ENCODE measurements around the gene OCA2.

Gene OCA2

DNA sequence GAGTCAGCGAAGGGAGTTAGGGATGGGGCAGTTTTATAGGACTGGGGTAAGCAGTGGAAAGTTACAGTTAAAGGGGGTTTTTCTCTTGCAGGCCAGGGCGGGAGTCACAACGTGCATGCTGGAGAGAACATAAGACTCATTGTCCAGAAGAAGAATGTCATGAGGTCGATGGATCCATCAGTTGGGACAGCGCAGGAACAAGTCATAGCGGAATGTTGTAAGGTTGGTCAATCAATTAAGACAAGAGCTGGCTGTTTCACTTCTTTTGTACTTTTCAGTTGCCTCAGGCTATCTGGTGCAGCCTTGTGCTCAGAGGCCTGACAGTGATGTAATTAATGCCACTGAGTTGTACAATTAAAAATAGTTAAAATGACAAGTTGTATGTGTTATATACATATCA lies 165.6 kb downstream of the OCA2 start:
- no peaks in the 10 kb centered on the region for H3K27me3 ChIP-seq (ENCODE audit: control insufficient read depth, insufficient read depth, low read length, poor library complexity, severe bottlenecking)
- no peaks in the 10 kb centered on the region for H3K36me3 ChIP-seq (ENCODE audit: control insufficient read depth, insufficient read depth, low read length)
- WGBS, 2 experiments, result 94 to 95% methylated on average over 6 of the region's 6 CpGs
- no peak overlapping the region for H3K4me3 ChIP-seq (ENCODE audit: insufficient read depth, low read depth, low read length)
- H3K4me1 ChIP-seq (ENCODE audit: control insufficient read depth, insufficient read depth, low read length), result no peaks in the 10 kb centered on the region
- H3K27ac ChIP-seq (ENCODE audit: insufficient read depth, low read depth, low read length, poor library complexity, severe bottlenecking), result no peak overlapping the region
- no peaks in the 10 kb centered on the region for H3K9me3 ChIP-seq (ENCODE audit: control insufficient read depth, low read length)

- H3K9me3 ChIP-seq (ENCODE audit: control insufficient read depth, low read length), result no peaks in the 10 kb centered on the region
- WGBS, 2 experiments, result 92 to 100% methylated on average over 1 to 3 of the region's 3 CpGs
- no peaks in the 10 kb centered on the region for H3K27me3 ChIP-seq (ENCODE audit: control insufficient read depth, insufficient read depth, low read length, poor library complexity, severe bottlenecking)
- no peaks in the 10 kb centered on the region for H3K4me1 ChIP-seq (ENCODE audit: control insufficient read depth, insufficient read depth, low read length)
- no peak overlapping the region for H3K4me3 ChIP-seq (ENCODE audit: insufficient read depth, low read depth, low read length)
- H3K36me3 ChIP-seq (ENCODE audit: control insufficient read depth, insufficient read depth, low read length), result no peaks in the 10 kb centered on the region
- H3K27ac ChIP-seq (ENCODE audit: insufficient read depth, low read depth, low read length, poor library complexity, severe bottlenecking), result no peak overlapping the region
Measured at GRCh38 chr15:27932600-27932999, 166.5 kb downstream of the OCA2 start.

DNA sequence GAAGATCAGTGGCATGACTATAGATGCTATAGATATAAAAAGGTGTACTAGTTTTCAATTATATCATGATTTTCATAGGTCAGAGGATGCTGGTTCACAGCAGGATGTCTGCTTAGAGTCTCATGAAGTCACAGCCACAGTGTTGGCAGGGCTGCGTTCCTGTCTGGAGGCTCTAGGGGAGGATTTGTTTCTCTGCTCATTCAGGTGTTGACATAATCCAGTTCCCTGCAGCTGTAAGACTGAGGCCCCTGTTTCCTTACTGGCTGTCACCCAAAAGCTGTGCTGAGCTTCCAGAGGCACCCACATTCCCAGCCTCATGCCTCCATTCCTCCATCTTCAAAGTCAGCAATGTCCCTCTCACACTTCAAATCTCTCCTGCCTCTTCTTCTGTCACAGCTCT lies 170.7 kb downstream of the OCA2 start:
- no peak overlapping the region for H3K27ac ChIP-seq (ENCODE audit: insufficient read depth, low read depth, low read length, poor library complexity, severe bottlenecking)
- no peaks in the 10 kb centered on the region for H3K27me3 ChIP-seq (ENCODE audit: control insufficient read depth, insufficient read depth, low read length, poor library complexity, severe bottlenecking)
- no peak overlapping the region for H3K4me3 ChIP-seq (ENCODE audit: insufficient read depth, low read depth, low read length)
- 66 to 71% methylated on average over 1 of the region's 1 CpG for WGBS, 2 experiments
- no peaks in the 10 kb centered on the region for H3K36me3 ChIP-seq (ENCODE audit: control insufficient read depth, insufficient read depth, low read length)
- H3K4me1 ChIP-seq (ENCODE audit: control insufficient read depth, insufficient read depth, low read length), result no peaks in the 10 kb centered on the region
- no peaks in the 10 kb centered on the region for H3K9me3 ChIP-seq (ENCODE audit: control insufficient read depth, low read length)

DNA sequence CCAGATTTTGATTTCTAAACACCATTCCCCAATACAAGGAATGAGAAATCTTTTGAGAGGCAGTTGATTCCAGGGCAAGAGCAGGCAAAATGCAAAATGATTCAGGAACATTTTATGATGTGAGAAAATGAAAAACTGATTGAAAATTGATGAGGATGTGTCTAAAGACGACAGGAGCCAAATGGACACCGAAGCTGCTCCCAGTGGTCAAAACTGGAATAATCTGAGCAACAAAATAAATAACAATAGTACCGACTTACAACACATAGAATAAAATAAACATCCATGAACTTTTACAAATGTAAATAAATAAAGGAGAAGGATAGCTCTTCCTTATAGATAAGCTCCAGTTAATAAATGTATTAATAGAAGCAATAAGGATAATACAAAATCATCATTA lies 186.8 kb downstream of the OCA2 start:
- Histone ChIP-seq H3K36me3 (ENCODE audit: control insufficient read depth, insufficient read depth, low read length) (no peaks in the 10 kb centered on the region), H3K4me3 (ENCODE audit: insufficient read depth, low read depth, low read length) (no peak overlapping the region), H3K27me3 (ENCODE audit: control insufficient read depth, insufficient read depth, low read length, poor library complexity, severe bottlenecking) (no peaks in the 10 kb centered on the region), H3K9me3 (ENCODE audit: control insufficient read depth, low read length) (no peaks in the 10 kb centered on the region), H3K27ac (ENCODE audit: insufficient read depth, low read depth, low read length, poor library complexity, severe bottlenecking) (no peak overlapping the region), H3K4me1 (ENCODE audit: control insufficient read depth, insufficient read depth, low read length) (no peaks in the 10 kb centered on the region)
- WGBS, 2 experiments, result 75 to 93% methylated on average over 2 of the region's 3 CpGs

- Histone ChIP-seq H3K36me3 (ENCODE audit: control insufficient read depth, insufficient read depth, low read length) (no peaks in the 10 kb centered on the region), H3K9me3 (ENCODE audit: control insufficient read depth, low read length) (no peaks in the 10 kb centered on the region), H3K27ac (ENCODE audit: insufficient read depth, low read depth, low read length, poor library complexity, severe bottlenecking) (no peak overlapping the region), H3K27me3 (ENCODE audit: control insufficient read depth, insufficient read depth, low read length, poor library complexity, severe bottlenecking) (no peaks in the 10 kb centered on the region), H3K4me3 (ENCODE audit: insufficient read depth, low read depth, low read length) (no peak overlapping the region), H3K4me1 (ENCODE audit: control insufficient read depth, insufficient read depth, low read length) (no peaks in the 10 kb centered on the region)
- 96% methylated on average over 2 to 4 of the region's 4 CpGs for WGBS, 2 experiments
Measured at GRCh38 chr15:27906802-27907201, 192.3 kb downstream of the OCA2 start.

GRCh38 chr15:27903405-27903804 lies 195.7 kb downstream of the OCA2 start:
- Histone ChIP-seq H3K4me3 (ENCODE audit: insufficient read depth, low read depth, low read length) (no peak overlapping the region), H3K27me3 (ENCODE audit: control insufficient read depth, insufficient read depth, low read length, poor library complexity, severe bottlenecking) (no peaks in the 10 kb centered on the region), H3K9me3 (ENCODE audit: control insufficient read depth, low read length) (no peaks in the 10 kb centered on the region), H3K27ac (ENCODE audit: insufficient read depth, low read depth, low read length, poor library complexity, severe bottlenecking) (no peak overlapping the region), H3K36me3 (ENCODE audit: control insufficient read depth, insufficient read depth, low read length) (no peaks in the 10 kb centered on the region), H3K4me1 (ENCODE audit: control insufficient read depth, insufficient read depth, low read length) (no peaks in the 10 kb centered on the region)
- 94 to 96% methylated on average over 8 to 9 of the region's 9 CpGs for WGBS, 2 experiments

DNA sequence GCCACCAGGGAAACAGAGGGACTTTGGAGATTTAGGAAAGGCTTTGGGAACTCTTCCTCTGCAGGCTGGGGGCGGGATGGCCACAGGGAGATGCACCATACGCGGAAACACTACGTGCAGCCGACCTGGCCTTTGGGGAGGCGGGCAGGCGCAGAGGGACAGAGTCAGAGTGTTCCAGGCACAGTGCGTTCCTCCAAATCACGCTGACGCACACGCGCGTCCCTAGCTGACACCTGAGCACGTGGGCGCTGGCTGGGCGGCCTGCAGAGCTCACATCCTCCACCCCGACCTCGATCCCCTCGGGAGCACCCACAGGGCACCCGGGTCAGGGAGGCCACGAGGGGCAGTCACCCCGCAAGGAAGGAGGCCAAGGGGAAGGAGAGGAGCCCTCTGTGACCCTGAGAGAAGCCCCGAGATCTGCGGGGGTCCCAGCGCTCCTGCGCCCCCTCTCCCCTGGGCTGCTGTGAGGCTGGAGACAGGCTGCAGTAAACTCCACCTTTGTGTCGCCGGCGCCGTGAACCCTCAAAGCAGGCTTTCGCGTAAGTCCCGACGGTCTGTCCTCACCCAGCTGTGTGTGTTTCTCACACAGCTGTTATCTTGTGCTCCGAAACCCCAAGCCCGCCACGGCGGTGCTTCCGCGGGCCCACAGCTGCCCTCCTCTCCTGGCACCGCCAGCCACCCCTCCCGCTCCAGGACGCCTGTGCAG lies 196.3 kb downstream of the OCA2 start:
- H3K4me1 ChIP-seq (ENCODE audit: control insufficient read depth, insufficient read depth, low read length), result no peaks in the 10 kb centered on the region
- no peak overlapping the region for H3K27ac ChIP-seq (ENCODE audit: insufficient read depth, low read depth, low read length, poor library complexity, severe bottlenecking)
- no peaks in the 10 kb centered on the region for H3K9me3 ChIP-seq (ENCODE audit: control insufficient read depth, low read length)
- 94 to 95% methylated on average over 43 of the region's 43 CpGs for WGBS, 2 experiments
- H3K4me3 ChIP-seq (ENCODE audit: insufficient read depth, low read depth, low read length), result no peak overlapping the region
- no peaks in the 10 kb centered on the region for H3K36me3 ChIP-seq (ENCODE audit: control insufficient read depth, insufficient read depth, low read length)
- no peaks in the 10 kb centered on the region for H3K27me3 ChIP-seq (ENCODE audit: control insufficient read depth, insufficient read depth, low read length, poor library complexity, severe bottlenecking)

- Histone ChIP-seq H3K4me3 (ENCODE audit: insufficient read depth, low read depth, low read length) (no peak overlapping the region), H3K9me3 (ENCODE audit: control insufficient read depth, low read length) (no peaks in the 10 kb centered on the region), H3K27ac (ENCODE audit: insufficient read depth, low read depth, low read length, poor library complexity, severe bottlenecking) (no peak overlapping the region), H3K4me1 (ENCODE audit: control insufficient read depth, insufficient read depth, low read length) (no peaks in the 10 kb centered on the region), H3K36me3 (ENCODE audit: control insufficient read depth, insufficient read depth, low read length) (no peaks in the 10 kb centered on the region), H3K27me3 (ENCODE audit: control insufficient read depth, insufficient read depth, low read length, poor library complexity, severe bottlenecking) (no peaks in the 10 kb centered on the region)
- WGBS, 2 experiments, result 92 to 93% methylated on average over 5 of the region's 5 CpGs
Measured at GRCh38 chr15:27899583-27900285, 199.4 kb downstream of the OCA2 start.

GRCh38 chr15:27897481-27897880 lies 201.6 kb downstream of the OCA2 start:
- no peaks in the 10 kb centered on the region for H3K9me3 ChIP-seq (ENCODE audit: control insufficient read depth, low read length)
- H3K27me3 ChIP-seq (ENCODE audit: control insufficient read depth, insufficient read depth, low read length, poor library complexity, severe bottlenecking), result no peaks in the 10 kb centered on the region
- H3K4me3 ChIP-seq (ENCODE audit: insufficient read depth, low read depth, low read length), result no peak overlapping the region
- 91 to 94% methylated on average over 9 of the region's 9 CpGs for whole genome bisulfite sequencing, 2 experiments
- H3K4me1 ChIP-seq (ENCODE audit: control insufficient read depth, insufficient read depth, low read length), result no peaks in the 10 kb centered on the region
- no peak overlapping the region for H3K27ac ChIP-seq (ENCODE audit: insufficient read depth, low read depth, low read length, poor library complexity, severe bottlenecking)
- H3K36me3 ChIP-seq (ENCODE audit: control insufficient read depth, insufficient read depth, low read length), result no peaks in the 10 kb centered on the region

GRCh38 chr15:27894645-27895044 lies 204.5 kb downstream of the OCA2 start:
- Histone ChIP-seq H3K9me3 (ENCODE audit: control insufficient read depth, low read length) (no peaks in the 10 kb centered on the region), H3K4me3 (ENCODE audit: insufficient read depth, low read depth, low read length) (no peak overlapping the region), H3K4me1 (ENCODE audit: control insufficient read depth, insufficient read depth, low read length) (no peaks in the 10 kb centered on the region), H3K36me3 (ENCODE audit: control insufficient read depth, insufficient read depth, low read length) (no peaks in the 10 kb centered on the region), H3K27me3 (ENCODE audit: control insufficient read depth, insufficient read depth, low read length, poor library complexity, severe bottlenecking) (no peaks in the 10 kb centered on the region), H3K27ac (ENCODE audit: insufficient read depth, low read depth, low read length, poor library complexity, severe bottlenecking) (no peak overlapping the region)
- 92 to 97% methylated on average over 1 of the region's 1 CpG for WGBS, 2 experiments

Data from ectodermal cell (in vitro differentiated cells).